C4-2B (cell line): ENCODE results near the gene NMNAT3.

Experiments
- ZFX ChIP-seq: fragments of 450-650 bp; IDR thresholded peaks from 2 replicates; pipeline ENCODE4 v1.6.1; 2017
- TF ChIP-seq, protein P1 (sequence below): fragments of 450-650 bp; conservative IDR thresholded peaks from 2 replicates; pipeline ENCODE4 v1.5.1; 2017; ENCODE audit warnings: mild to moderate bottlenecking

DNA sequence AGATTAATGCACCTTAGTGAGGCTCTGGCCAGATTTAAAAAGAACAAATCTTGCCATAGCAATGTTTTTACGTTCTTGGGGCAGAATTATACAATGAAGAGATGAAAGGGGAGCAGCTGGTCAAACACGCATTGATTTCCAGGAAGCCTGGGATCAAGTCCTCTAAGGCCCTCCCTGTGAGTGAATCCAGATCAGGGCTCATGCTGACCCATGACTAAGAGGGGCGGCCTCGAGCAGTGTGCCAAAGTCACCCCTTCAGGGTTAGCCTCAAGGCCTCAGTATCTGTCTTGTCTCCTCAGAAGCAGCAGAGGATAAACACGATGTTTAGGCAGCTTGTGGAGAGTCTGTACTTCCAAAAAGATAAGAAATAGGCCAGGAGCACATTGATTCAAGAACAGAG is 129.0 kb downstream of the NMNAT3 start:
- TF ChIP-seq, protein P1, sequence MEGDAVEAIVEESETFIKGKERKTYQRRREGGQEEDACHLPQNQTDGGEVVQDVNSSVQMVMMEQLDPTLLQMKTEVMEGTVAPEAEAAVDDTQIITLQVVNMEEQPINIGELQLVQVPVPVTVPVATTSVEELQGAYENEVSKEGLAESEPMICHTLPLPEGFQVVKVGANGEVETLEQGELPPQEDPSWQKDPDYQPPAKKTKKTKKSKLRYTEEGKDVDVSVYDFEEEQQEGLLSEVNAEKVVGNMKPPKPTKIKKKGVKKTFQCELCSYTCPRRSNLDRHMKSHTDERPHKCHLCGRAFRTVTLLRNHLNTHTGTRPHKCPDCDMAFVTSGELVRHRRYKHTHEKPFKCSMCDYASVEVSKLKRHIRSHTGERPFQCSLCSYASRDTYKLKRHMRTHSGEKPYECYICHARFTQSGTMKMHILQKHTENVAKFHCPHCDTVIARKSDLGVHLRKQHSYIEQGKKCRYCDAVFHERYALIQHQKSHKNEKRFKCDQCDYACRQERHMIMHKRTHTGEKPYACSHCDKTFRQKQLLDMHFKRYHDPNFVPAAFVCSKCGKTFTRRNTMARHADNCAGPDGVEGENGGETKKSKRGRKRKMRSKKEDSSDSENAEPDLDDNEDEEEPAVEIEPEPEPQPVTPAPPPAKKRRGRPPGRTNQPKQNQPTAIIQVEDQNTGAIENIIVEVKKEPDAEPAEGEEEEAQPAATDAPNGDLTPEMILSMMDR = no peak
- no peak for TF ChIP-seq ZFX
